Fibroblast of lung (primary cell): Measurements from ENCODE around the gene WWP2. TPM values are rescaled to one million over a fixed set of nuclear protein-coding genes. Genes with fewer than 3 reads are reported as not detected.

Source experiments
- DNase-seq, 2 donors: peaks; one replicate each; pipeline versions ENCODE4 v3.0.0 to v3.0.0-alpha.2; 2010; ENCODE audit warnings: low read depth in 2 of 2
- H2AFZ ChIP-seq: 2 replicates; pipeline ENCODE4 v1.5.1; 2012; ENCODE audit warnings: low read length, control low read depth, inconsistent platforms
- H3K27ac ChIP-seq: 2 replicates; pipeline ENCODE4 v1.5.1; 2011; ENCODE audit warnings: low read length, control low read depth; ENCODE audit not compliant: insufficient read depth
- H3K27me3 ChIP-seq: 2 replicates; pipeline ENCODE4 v1.5.1; 2011; ENCODE audit warnings: mild to moderate bottlenecking, low read length; ENCODE audit not compliant: control insufficient read depth, insufficient read depth
- H3K36me3 ChIP-seq: 2 replicates; pipeline ENCODE4 v1.5.1; 2011; ENCODE audit warnings: low read length; ENCODE audit not compliant: control insufficient read depth, insufficient read depth
- H3K4me1 ChIP-seq: 2 replicates; pipeline ENCODE4 v1.5.1; 2011; ENCODE audit warnings: low read length; ENCODE audit not compliant: control insufficient read depth, insufficient read depth; ENCODE audit errors: extremely low read depth
- H3K4me2 ChIP-seq: 2 replicates; pipeline ENCODE4 v1.5.1; 2011; ENCODE audit warnings: low read length, control low read depth; ENCODE audit not compliant: insufficient read depth; ENCODE audit errors: extremely low read depth
- H3K4me3 ChIP-seq, 4 experiments: fragments of 200-600 bp in 1 of 4; sonication (generic) in 1 of 4; replicated peaks in 1 of 4; 2 replicates each; pipeline ENCODE4 v1.5.1; 2011 to 2016; ENCODE audit warnings: low read length in 4 of 4, low read depth in 3 of 4, mild to moderate bottlenecking in 3 of 4, control low read depth in 2 of 4, inconsistent platforms in 1 of 4, mixed read lengths in 1 of 4; ENCODE audit not compliant: insufficient read depth in 1 of 4; ENCODE audit errors: control extremely low read depth in 1 of 4
- H3K79me2 ChIP-seq: 2 replicates; pipeline ENCODE4 v1.5.1; 2012; ENCODE audit warnings: mild to moderate bottlenecking, low read length, inconsistent platforms; ENCODE audit not compliant: control insufficient read depth, insufficient read depth
- H3K9ac ChIP-seq: 2 replicates; pipeline ENCODE4 v1.5.1; 2011; ENCODE audit warnings: mild to moderate bottlenecking, low read length, control low read depth; ENCODE audit not compliant: insufficient read depth
- H3K9me3 ChIP-seq: 2 replicates; pipeline ENCODE4 v1.5.1; 2012; ENCODE audit warnings: low read depth, low read length; ENCODE audit not compliant: control insufficient read depth, insufficient read depth
- H4K20me1 ChIP-seq: 2 replicates; pipeline ENCODE4 v1.5.1; 2011; ENCODE audit warnings: low read length; ENCODE audit not compliant: control insufficient read depth, insufficient read depth; ENCODE audit errors: extremely low read depth
- CTCF ChIP-seq, 2 donors: IDR thresholded peaks in 1 of 2; conservative IDR thresholded peaks in 1 of 2; 1 replicate in 1 of 2; 2 replicates in 1 of 2; pipeline ENCODE4 v1.5.1; 2011 to 2012; ENCODE audit warnings: low read length in 2 of 2, control low read depth in 1 of 2, inconsistent platforms in 1 of 2, low read depth in 1 of 2, mild to moderate bottlenecking in 1 of 2
- EZH2 ChIP-seq: IDR thresholded peaks from 2 replicates; pipeline ENCODE4 v1.5.1; 2012; ENCODE audit warnings: low read length, control low read depth, mild to moderate bottlenecking; ENCODE audit errors: missing control alignments
- polyA plus RNA-seq, 2 donors: library from polyadenylated mRNA; depleted of rRNA in 1 of 2; stranded (reverse) in 1 of 2; unstranded in 1 of 2; fragments of >200 nt; gene quantifications; 2 replicates each; pipeline ENCODE4 v1.2.1, GENCODE V29; 2011 to 2012; ENCODE audit warnings: missing spikeins in 1 of 2
- total RNA-seq: library from RNA; depleted of rRNA; stranded (reverse); fragments of >200 nt; gene quantifications from 2 replicates; pipeline ENCODE4 v1.2.1, GENCODE V29; 2014

The WWP2 gene
- total and polyA plus RNA-seq, 2 donors (not counting 1 experiment from before 2014, with no cell fraction given) = 16.3 to 28.5 TPM

- no peaks in the 10 kb centered on the region for H3K9me3 ChIP-seq
- TF ChIP-seq CTCF (conservative IDR thresholded peaks at IDR 0.05 in 1 of 2, IDR thresholded peaks at IDR 0.05 in 1 of 2; ENCODE audit: low read depth in 1 of 2, low read length in 2 of 2) = no peak
- no peak for TF ChIP-seq EZH2
Observed at GRCh38 chr16:69916462-69916861, 154.3 kb downstream of the WWP2 start.

GRCh38 chr16:69917311-69917710 is 155.2 kb downstream of the WWP2 start:
- Histone ChIP-seq H3K4me1 (peaks cover 17% of the 10 kb centered on the region), H3K27ac (peak overlapping the region; percentile 94), H4K20me1 (no peaks in the 10 kb centered on the region), H3K9ac (peak overlapping the region; percentile 36), H3K4me3 (peak overlapping the region in 1 of 4 experiments; percentile 12), H3K79me2 (no peaks in the 10 kb centered on the region), H3K9me3 (no peaks in the 10 kb centered on the region), H3K4me2 (peak overlapping the region; percentile 81), H2AFZ (no peak overlapping the region), H3K27me3 (no peaks in the 10 kb centered on the region), H3K36me3 (no peaks in the 10 kb centered on the region)
- TF ChIP-seq EZH2 (no peak), CTCF (conservative IDR thresholded peaks at IDR 0.05 in 1 of 2, IDR thresholded peaks at IDR 0.05 in 1 of 2; ENCODE audit: low read depth in 1 of 2, low read length in 2 of 2) (no peak)
- DNase-seq = no peak

More at GRCh38 chr16:69916462-69916861, 154.3 kb downstream of the WWP2 start:
- no peak overlapping the region for H3K4me2 ChIP-seq
- H3K27me3 ChIP-seq = no peaks in the 10 kb centered on the region
- peak overlapping the region; percentile 94 for H3K27ac ChIP-seq
- no peaks in the 10 kb centered on the region for H3K36me3 ChIP-seq
- no peak for DNase-seq
- H4K20me1 ChIP-seq = no peaks in the 10 kb centered on the region
- no peaks in the 10 kb centered on the region for H3K79me2 ChIP-seq
- H3K9ac ChIP-seq = no peak overlapping the region
- H3K4me1 ChIP-seq = peaks cover 17% of the 10 kb centered on the region
- H2AFZ ChIP-seq = no peak overlapping the region
- H3K4me3 ChIP-seq = no peak overlapping the region

GRCh38 chr16:69917739-69918138 is 155.6 kb downstream of the WWP2 start:
- Histone ChIP-seq H3K27me3 (no peaks in the 10 kb centered on the region), H4K20me1 (no peaks in the 10 kb centered on the region), H3K9me3 (no peaks in the 10 kb centered on the region), H3K27ac (peak overlapping the region; percentile 94), H3K4me1 (peaks cover 17% of the 10 kb centered on the region), H2AFZ (peak overlapping the region; percentile 8), H3K4me3 (peak overlapping the region in 2 of 4 experiments; percentile 29 to 42), H3K79me2 (no peaks in the 10 kb centered on the region), H3K4me2 (peak overlapping the region; percentile 81), H3K36me3 (no peaks in the 10 kb centered on the region), H3K9ac (peak overlapping the region; percentile 55)
- peak; percentile 94 to 98 for DNase-seq
- TF ChIP-seq EZH2 (no peak), CTCF (conservative IDR thresholded peaks at IDR 0.05 in 1 of 2, IDR thresholded peaks at IDR 0.05 in 1 of 2; ENCODE audit: low read depth in 1 of 2, low read length in 2 of 2) (no peak)
